HG02981 (cell line): Measurements from ENCODE around the gene CHSY3.

Source experiments
- ATAC-seq: cut with Tn5 transposase; IDR thresholded peaks from one replicate; pipeline ENCODE4 v1.9.1; 2021; ENCODE audit warnings: mild to moderate bottlenecking, moderate library complexity; ENCODE audit not compliant: unreplicated experiment

Gene CHSY3

GRCh38 chr5:129945028-129945427 lies 40.8 kb downstream of the CHSY3 start:
- ATAC-seq: no peak

GRCh38 chr5:129945774-129946270 lies 41.6 kb downstream of the CHSY3 start:
- ATAC-seq: no peak

GRCh38 chr5:129951039-129951438 lies 46.8 kb downstream of the CHSY3 start:
- ATAC-seq: no peak

GRCh38 chr5:129958581-129958980 lies 54.3 kb downstream of the CHSY3 start:
- no peak for ATAC-seq

- no peak for ATAC-seq
Measured at GRCh38 chr5:129960831-129961230, 56.6 kb downstream of the CHSY3 start.

GRCh38 chr5:129962506-129962905 lies 58.2 kb downstream of the CHSY3 start:
- ATAC-seq: no peak

GRCh38 chr5:129963359-129963758 lies 59.1 kb downstream of the CHSY3 start:
- no peak for ATAC-seq

GRCh38 chr5:129966071-129966470 lies 61.8 kb downstream of the CHSY3 start:
- ATAC-seq: no peak

- ATAC-seq: no peak
Measured at GRCh38 chr5:129971714-129972113, 67.4 kb downstream of the CHSY3 start.

GRCh38 chr5:129972465-129973141 lies 68.3 kb downstream of the CHSY3 start:
- ATAC-seq: no peak

- no peak for ATAC-seq
Measured at GRCh38 chr5:129973716-129974426, 69.6 kb downstream of the CHSY3 start.

GRCh38 chr5:129977810-129978209 lies 73.5 kb downstream of the CHSY3 start:
- peak; percentile 96 for ATAC-seq

GRCh38 chr5:129978270-129978669 lies 74.0 kb downstream of the CHSY3 start:
- peak; percentile 5 for ATAC-seq

- ATAC-seq: no peak
Measured at GRCh38 chr5:129988453-129988852, 84.2 kb downstream of the CHSY3 start.

- ATAC-seq: no peak
Measured at GRCh38 chr5:129991780-129992179, 87.5 kb downstream of the CHSY3 start.

GRCh38 chr5:129996896-129997295 lies 92.6 kb downstream of the CHSY3 start:
- ATAC-seq: no peak

GRCh38 chr5:130000460-130000859 lies 96.2 kb downstream of the CHSY3 start:
- no peak for ATAC-seq

GRCh38 chr5:130002183-130002582 lies 97.9 kb downstream of the CHSY3 start:
- no peak for ATAC-seq

- ATAC-seq: no peak
Measured at GRCh38 chr5:130002876-130003275, 98.6 kb downstream of the CHSY3 start.

- no peak for ATAC-seq
Measured at GRCh38 chr5:130011986-130012385, 107.7 kb downstream of the CHSY3 start.

- ATAC-seq: no peak
Measured at GRCh38 chr5:130017173-130017572, 112.9 kb downstream of the CHSY3 start.

- no peak for ATAC-seq
Measured at GRCh38 chr5:130018641-130019040, 114.4 kb downstream of the CHSY3 start.
